SK-N-SH (cell line): Measurements from ENCODE around the gene OPCML. TPM values are rescaled to one million over a fixed set of nuclear protein-coding genes. Genes with fewer than 3 reads are reported as not detected.

Source experiments
- CTCF ChIA-PET: fragments of 300-600, 350-600 bp; formaldehyde crosslinking; extraction: SDS; loops from one replicate; lab custom pipeline; 2021; lab: Yijun Ruan, JAX
- POLR2A ChIA-PET: fragments of 350-600 bp; sonication (Branson Sonifier 250); formaldehyde crosslinking; extraction: SDS; loops from one replicate; lab custom pipeline; 2020; ENCODE audit warnings: antibody characterized with exemption, inconsistent platforms; lab: Yijun Ruan, JAX
- DNase-seq: peaks from one replicate; pipeline ENCODE4 v3.0.0; 2012
- H2AFZ ChIP-seq: fragments of 200-600 bp; sonication (generic); 2 replicates; pipeline ENCODE4 v1.8.1; 2016; ENCODE audit warnings: antibody characterized with exemption, mild to moderate bottlenecking, low read depth
- H3F3A ChIP-seq: fragments of 200-600 bp; sonication (generic); replicated peaks from 2 replicates; pipeline ENCODE3; 2016; ENCODE audit warnings: antibody characterized with exemption, mild to moderate bottlenecking; ENCODE audit not compliant: insufficient read depth
- H3K27ac ChIP-seq, 2 experiments: fragments of 200-500 bp in 1 of 2; fragments of 200-600 bp in 1 of 2; sonication (Bioruptor generic) in 1 of 2; sonication (generic), shearing (Covaris generic) in 1 of 2; 2 replicates each; pipeline versions ENCODE4 v1.5.1 to v1.6.1; 2014 to 2016; ENCODE audit warnings: low read depth in 2 of 2, inconsistent platforms in 1 of 2, low read length in 1 of 2, mild to moderate bottlenecking in 1 of 2, mixed read lengths in 1 of 2
- H3K27me3 ChIP-seq: fragments of 200-600 bp; sonication (generic), shearing (Covaris generic); 2 replicates; pipeline ENCODE4 v1.6.1; 2016; ENCODE audit warnings: mixed run types; ENCODE audit not compliant: insufficient read depth
- H3K36me3 ChIP-seq, 2 experiments: fragments of 200-500 bp in 1 of 2; fragments of 200-600 bp in 1 of 2; sonication (Bioruptor generic) in 1 of 2; sonication (generic) in 1 of 2; replicated peaks in 1 of 2; 2 replicates each; pipeline versions ENCODE3 to v1.5.1; 2014 to 2016; ENCODE audit warnings: low read length in 1 of 2, mild to moderate bottlenecking in 1 of 2; ENCODE audit not compliant: insufficient read depth in 2 of 2, control insufficient read depth in 1 of 2
- H3K4me1 ChIP-seq, 2 experiments: fragments of 200-500 bp in 1 of 2; fragments of 200-600 bp in 1 of 2; sonication (Bioruptor generic) in 1 of 2; sonication (generic), shearing (Covaris generic) in 1 of 2; 2 replicates each; pipeline versions ENCODE4 v1.5.1 to v1.6.1; 2014 to 2016; ENCODE audit warnings: low read depth in 1 of 2, low read length in 1 of 2, mixed run types in 1 of 2; ENCODE audit not compliant: insufficient read depth in 2 of 2, control insufficient read depth in 1 of 2
- H3K4me2 ChIP-seq: fragments of 200-600 bp; sonication (generic), shearing (Covaris generic); 2 replicates; pipeline ENCODE4 v1.6.1; 2017; ENCODE audit warnings: mixed run types
- H3K4me3 ChIP-seq, 2 experiments: fragments of 200-500 bp in 1 of 2; fragments of 200-600 bp in 1 of 2; sonication (Bioruptor generic) in 1 of 2; sonication (generic), shearing (Covaris generic) in 1 of 2; 2 replicates each; pipeline versions ENCODE4 v1.5.1 to v1.8.1; 2014 to 2016; ENCODE audit warnings: low read depth in 2 of 2, inconsistent platforms in 1 of 2, low read length in 1 of 2, mild to moderate bottlenecking in 1 of 2, mixed read lengths in 1 of 2, moderate library complexity in 1 of 2
- H3K79me2 ChIP-seq: fragments of 200-600 bp; sonication (generic); 2 replicates; pipeline ENCODE4 v1.8.1; 2017; ENCODE audit warnings: mild to moderate bottlenecking; ENCODE audit not compliant: insufficient read depth
- H3K9ac ChIP-seq: fragments of 200-600 bp; sonication (generic); 2 replicates; pipeline ENCODE4 v1.6.1; 2017; ENCODE audit warnings: mixed run types
- H3K9me2 ChIP-seq: fragments of 200-600 bp; sonication (generic); 2 replicates; pipeline ENCODE4 v1.6.1; 2017; ENCODE audit warnings: mixed run types
- H3K9me3 ChIP-seq: fragments of 200-600 bp; sonication (generic); 2 replicates; pipeline ENCODE4 v1.6.1; 2017; ENCODE audit warnings: mixed run types, mild to moderate bottlenecking, moderate library complexity
- H4K20me1 ChIP-seq: fragments of 200-600 bp; sonication (generic); 2 replicates; pipeline ENCODE4 v1.6.1; 2017; ENCODE audit warnings: mild to moderate bottlenecking, mixed run types; ENCODE audit not compliant: insufficient read depth
- CHD2 ChIP-seq: fragments of 150-350 bp; IDR thresholded peaks from 2 replicates; pipeline ENCODE4 v1.6.1; 2018; ENCODE audit warnings: low read length; ENCODE audit not compliant: partially characterized antibody
- FOXJ3 ChIP-seq: sonication (generic); formaldehyde crosslinking; IDR thresholded peaks from 2 replicates; pipeline ENCODE4 v1.5.1; 2020; ENCODE audit warnings: mild to moderate bottlenecking, missing genetic modification reagents
- GABPA ChIP-seq: IDR thresholded peaks from 2 replicates; pipeline ENCODE4 v1.4.0; 2012; ENCODE audit warnings: low read depth, mild to moderate bottlenecking
- JUND ChIP-seq: IDR thresholded peaks from 2 replicates; pipeline ENCODE4 v1.4.0; 2012
- MXI1 ChIP-seq: IDR thresholded peaks from 2 replicates; pipeline ENCODE4 v1.6.1; 2012; ENCODE audit warnings: mild to moderate bottlenecking, low read depth, low read length, improper control_type of control experiment
- POLR2AphosphoS5 ChIP-seq: IDR thresholded peaks from 2 replicates; pipeline ENCODE4 v1.6.1; 2012; ENCODE audit warnings: low read depth, low read length
- SMC3 ChIP-seq: IDR thresholded peaks from 2 replicates; pipeline ENCODE4 v1.6.1; 2012; ENCODE audit warnings: low read depth, low read length, improper control_type of control experiment
- TEAD4 ChIP-seq: IDR thresholded peaks from 2 replicates; pipeline ENCODE4 v1.4.0; 2012; ENCODE audit warnings: mild to moderate bottlenecking, borderline replicate concordance; ENCODE audit not compliant: insufficient read depth
- YY1 ChIP-seq: IDR thresholded peaks from 2 replicates; pipeline ENCODE4 v1.4.0; 2012; ENCODE audit warnings: low read depth, mild to moderate bottlenecking
- WGBS: methylation state at CpG from one replicate; pipeline ENCODE4 v1.1.6; 2017; ENCODE audit warnings: low lambda C conversion rate; 5-methylcytosine and 5-hydroxymethylcytosine counted together
- polyA plus RNA-seq, 3 experiments: library from polyadenylated mRNA; depleted of rRNA; stranded (reverse); fragments of >200 nt; gene quantifications; 2 replicates each; pipeline ENCODE4 v1.2.3, GENCODE V29; 2012
- TF ChIP-seq, protein P1 (sequence below): fragments of 150-350 bp; IDR thresholded peaks from 2 replicates; pipeline ENCODE4 v1.6.1; 2016; ENCODE audit warnings: mild to moderate bottlenecking, low read depth, low read length
- TF ChIP-seq, protein P2 (sequence below): IDR thresholded peaks from 2 replicates; pipeline ENCODE4; 2012
- TF ChIP-seq, protein P3 (sequence below): IDR thresholded peaks from 2 replicates; pipeline ENCODE4 v1.4.0; 2012; ENCODE audit warnings: low read depth
- TF ChIP-seq, protein P4 (sequence below): IDR thresholded peaks from 2 replicates; pipeline ENCODE4 v1.6.1; 2012; ENCODE audit warnings: mild to moderate bottlenecking, low read depth, low read length, moderate library complexity
- TF ChIP-seq, protein P5 (sequence below): fragments of 200-600 bp; sonication (generic); IDR thresholded peaks from 2 replicates; pipeline ENCODE4 v1.6.1; 2017; ENCODE audit warnings: antibody characterized with exemption, mild to moderate bottlenecking, moderate library complexity
- TF ChIP-seq, protein P6 (sequence below): IDR thresholded peaks from 2 replicates; pipeline ENCODE4 v1.4.0; 2012; ENCODE audit warnings: low read depth, borderline replicate concordance

Gene OPCML
- polyA plus RNA-seq, 1 of the 3 experiments (the other 2 are of a cell fraction), result not detected

DNA sequence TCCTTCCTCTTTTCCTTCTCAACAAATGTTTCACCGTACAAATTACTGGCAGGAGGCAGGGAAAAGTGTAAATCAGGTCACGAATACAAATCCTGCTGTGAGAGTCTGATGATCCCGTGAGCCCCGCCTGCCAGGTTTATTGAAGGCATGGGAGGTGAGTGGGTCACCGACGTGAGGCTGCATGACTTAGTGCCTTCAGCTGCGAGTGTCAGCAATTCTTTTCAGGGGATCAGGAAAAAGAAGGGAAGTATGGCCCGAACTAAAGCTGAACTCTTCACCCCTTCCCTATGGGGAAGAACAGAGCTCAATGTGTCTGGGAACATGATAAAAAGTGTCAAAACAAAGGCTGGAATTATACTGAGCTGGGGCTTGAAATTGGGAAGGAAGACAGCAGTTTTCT lies 166.2 kb downstream of the OPCML start:
- Histone ChIP-seq H3K9me3 (no peaks in the 10 kb centered on the region), H3K9me2 (no peaks in the 10 kb centered on the region), H3K4me3 (no peak overlapping the region), H4K20me1 (no peaks in the 10 kb centered on the region), H3K27me3 (no peaks in the 10 kb centered on the region), H3K79me2 (no peaks in the 10 kb centered on the region), H3K36me3 (no peaks in the 10 kb centered on the region), H3F3A (no peaks in the 10 kb centered on the region), H3K27ac (no peak overlapping the region), H2AFZ (no peak overlapping the region), H3K9ac (no peak overlapping the region), H3K4me2 (no peak overlapping the region)
- ChIA-PET CTCF (no interaction called here), POLR2A (no interaction called here)
- WGBS, result 17% methylated on average over 8 of the region's 8 CpGs
- TF ChIP-seq CHD2, result no peak
- TF ChIP-seq FOXJ3, result no peak
- TF ChIP-seq, protein P1, sequence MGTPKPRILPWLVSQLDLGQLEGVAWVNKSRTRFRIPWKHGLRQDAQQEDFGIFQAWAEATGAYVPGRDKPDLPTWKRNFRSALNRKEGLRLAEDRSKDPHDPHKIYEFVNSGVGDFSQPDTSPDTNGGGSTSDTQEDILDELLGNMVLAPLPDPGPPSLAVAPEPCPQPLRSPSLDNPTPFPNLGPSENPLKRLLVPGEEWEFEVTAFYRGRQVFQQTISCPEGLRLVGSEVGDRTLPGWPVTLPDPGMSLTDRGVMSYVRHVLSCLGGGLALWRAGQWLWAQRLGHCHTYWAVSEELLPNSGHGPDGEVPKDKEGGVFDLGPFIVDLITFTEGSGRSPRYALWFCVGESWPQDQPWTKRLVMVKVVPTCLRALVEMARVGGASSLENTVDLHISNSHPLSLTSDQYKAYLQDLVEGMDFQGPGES, result no peak
- TF ChIP-seq POLR2AphosphoS5, result no peak
- TF ChIP-seq MXI1, result no peak
- TF ChIP-seq, protein P2, sequence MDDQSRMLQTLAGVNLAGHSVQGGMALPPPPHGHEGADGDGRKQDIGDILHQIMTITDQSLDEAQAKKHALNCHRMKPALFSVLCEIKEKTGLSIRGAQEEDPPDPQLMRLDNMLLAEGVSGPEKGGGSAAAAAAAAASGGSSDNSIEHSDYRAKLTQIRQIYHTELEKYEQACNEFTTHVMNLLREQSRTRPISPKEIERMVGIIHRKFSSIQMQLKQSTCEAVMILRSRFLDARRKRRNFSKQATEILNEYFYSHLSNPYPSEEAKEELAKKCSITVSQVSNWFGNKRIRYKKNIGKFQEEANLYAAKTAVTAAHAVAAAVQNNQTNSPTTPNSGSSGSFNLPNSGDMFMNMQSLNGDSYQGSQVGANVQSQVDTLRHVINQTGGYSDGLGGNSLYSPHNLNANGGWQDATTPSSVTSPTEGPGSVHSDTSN, result no peak
- TF ChIP-seq TEAD4, result no peak
- TF ChIP-seq, protein P3, sequence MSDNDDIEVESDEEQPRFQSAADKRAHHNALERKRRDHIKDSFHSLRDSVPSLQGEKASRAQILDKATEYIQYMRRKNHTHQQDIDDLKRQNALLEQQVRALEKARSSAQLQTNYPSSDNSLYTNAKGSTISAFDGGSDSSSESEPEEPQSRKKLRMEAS, result no peak
- no peak for TF ChIP-seq SMC3
- TF ChIP-seq, protein P4, sequence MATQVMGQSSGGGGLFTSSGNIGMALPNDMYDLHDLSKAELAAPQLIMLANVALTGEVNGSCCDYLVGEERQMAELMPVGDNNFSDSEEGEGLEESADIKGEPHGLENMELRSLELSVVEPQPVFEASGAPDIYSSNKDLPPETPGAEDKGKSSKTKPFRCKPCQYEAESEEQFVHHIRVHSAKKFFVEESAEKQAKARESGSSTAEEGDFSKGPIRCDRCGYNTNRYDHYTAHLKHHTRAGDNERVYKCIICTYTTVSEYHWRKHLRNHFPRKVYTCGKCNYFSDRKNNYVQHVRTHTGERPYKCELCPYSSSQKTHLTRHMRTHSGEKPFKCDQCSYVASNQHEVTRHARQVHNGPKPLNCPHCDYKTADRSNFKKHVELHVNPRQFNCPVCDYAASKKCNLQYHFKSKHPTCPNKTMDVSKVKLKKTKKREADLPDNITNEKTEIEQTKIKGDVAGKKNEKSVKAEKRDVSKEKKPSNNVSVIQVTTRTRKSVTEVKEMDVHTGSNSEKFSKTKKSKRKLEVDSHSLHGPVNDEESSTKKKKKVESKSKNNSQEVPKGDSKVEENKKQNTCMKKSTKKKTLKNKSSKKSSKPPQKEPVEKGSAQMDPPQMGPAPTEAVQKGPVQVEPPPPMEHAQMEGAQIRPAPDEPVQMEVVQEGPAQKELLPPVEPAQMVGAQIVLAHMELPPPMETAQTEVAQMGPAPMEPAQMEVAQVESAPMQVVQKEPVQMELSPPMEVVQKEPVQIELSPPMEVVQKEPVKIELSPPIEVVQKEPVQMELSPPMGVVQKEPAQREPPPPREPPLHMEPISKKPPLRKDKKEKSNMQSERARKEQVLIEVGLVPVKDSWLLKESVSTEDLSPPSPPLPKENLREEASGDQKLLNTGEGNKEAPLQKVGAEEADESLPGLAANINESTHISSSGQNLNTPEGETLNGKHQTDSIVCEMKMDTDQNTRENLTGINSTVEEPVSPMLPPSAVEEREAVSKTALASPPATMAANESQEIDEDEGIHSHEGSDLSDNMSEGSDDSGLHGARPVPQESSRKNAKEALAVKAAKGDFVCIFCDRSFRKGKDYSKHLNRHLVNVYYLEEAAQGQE, result no peak
- no peak for TF ChIP-seq GABPA
- TF ChIP-seq, protein P5, sequence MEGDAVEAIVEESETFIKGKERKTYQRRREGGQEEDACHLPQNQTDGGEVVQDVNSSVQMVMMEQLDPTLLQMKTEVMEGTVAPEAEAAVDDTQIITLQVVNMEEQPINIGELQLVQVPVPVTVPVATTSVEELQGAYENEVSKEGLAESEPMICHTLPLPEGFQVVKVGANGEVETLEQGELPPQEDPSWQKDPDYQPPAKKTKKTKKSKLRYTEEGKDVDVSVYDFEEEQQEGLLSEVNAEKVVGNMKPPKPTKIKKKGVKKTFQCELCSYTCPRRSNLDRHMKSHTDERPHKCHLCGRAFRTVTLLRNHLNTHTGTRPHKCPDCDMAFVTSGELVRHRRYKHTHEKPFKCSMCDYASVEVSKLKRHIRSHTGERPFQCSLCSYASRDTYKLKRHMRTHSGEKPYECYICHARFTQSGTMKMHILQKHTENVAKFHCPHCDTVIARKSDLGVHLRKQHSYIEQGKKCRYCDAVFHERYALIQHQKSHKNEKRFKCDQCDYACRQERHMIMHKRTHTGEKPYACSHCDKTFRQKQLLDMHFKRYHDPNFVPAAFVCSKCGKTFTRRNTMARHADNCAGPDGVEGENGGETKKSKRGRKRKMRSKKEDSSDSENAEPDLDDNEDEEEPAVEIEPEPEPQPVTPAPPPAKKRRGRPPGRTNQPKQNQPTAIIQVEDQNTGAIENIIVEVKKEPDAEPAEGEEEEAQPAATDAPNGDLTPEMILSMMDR, result no peak
- TF ChIP-seq, protein P6, sequence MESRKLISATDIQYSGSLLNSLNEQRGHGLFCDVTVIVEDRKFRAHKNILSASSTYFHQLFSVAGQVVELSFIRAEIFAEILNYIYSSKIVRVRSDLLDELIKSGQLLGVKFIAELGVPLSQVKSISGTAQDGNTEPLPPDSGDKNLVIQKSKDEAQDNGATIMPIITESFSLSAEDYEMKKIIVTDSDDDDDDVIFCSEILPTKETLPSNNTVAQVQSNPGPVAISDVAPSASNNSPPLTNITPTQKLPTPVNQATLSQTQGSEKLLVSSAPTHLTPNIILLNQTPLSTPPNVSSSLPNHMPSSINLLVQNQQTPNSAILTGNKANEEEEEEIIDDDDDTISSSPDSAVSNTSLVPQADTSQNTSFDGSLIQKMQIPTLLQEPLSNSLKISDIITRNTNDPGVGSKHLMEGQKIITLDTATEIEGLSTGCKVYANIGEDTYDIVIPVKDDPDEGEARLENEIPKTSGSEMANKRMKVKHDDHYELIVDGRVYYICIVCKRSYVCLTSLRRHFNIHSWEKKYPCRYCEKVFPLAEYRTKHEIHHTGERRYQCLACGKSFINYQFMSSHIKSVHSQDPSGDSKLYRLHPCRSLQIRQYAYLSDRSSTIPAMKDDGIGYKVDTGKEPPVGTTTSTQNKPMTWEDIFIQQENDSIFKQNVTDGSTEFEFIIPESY, result no peak
- TF ChIP-seq JUND, result no peak
- TF ChIP-seq YY1, result no peak
- TF ChIP-seq, all 33 proteins: peak for 0
- no peaks in the 10 kb centered on the region for H3K4me1 ChIP-seq
- DNase-seq, result no peak
